Fibroblast of skin of left quadriceps (primary cell): Measurements from ENCODE around the gene TAMALIN.
A peak's percentile ranks its signal among the peaks of the same experiment; 100 is the strongest.
"Not testable (repeated sequence)": the region's sequence is repeated elsewhere in the genome, so short reads cannot be mapped to it uniquely, and the experiment has no call there.

Source experiments
- DNase-seq, 2 experiments: peaks; one replicate each; pipeline ENCODE4 v3.0.0-alpha.2; 2013; ENCODE audit warnings: low read depth in 2 of 2

TAMALIN gene

DNA sequence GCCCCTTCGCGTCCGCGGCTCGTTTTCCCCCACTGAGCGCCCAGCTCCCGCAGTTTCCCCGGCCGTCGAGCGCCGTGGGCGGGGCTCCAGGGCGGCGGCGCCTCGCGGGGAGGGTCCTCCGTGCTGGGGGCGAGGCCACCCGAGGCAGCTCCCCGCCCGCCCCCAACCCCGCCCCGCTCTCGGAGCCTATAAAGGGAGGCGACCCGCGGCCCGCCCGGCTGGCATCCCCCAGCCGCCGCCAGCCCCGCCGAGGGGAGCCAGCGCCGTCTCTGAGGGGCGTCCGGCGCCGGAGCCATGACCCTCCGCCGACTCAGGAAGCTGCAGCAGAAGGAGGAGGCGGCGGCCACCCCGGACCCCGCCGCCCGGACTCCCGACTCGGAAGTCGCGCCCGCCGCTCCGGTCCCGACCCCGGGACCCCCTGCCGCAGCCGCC is at the start of gene TAMALIN:
Gene TAMALIN, plus strand, starts transcription at position 221 of the 432 bp plus-strand sequence. Its CDS starts 74 bp downstream, at position 295.
- peak in 1 of 2 experiments; percentile 54 for DNase-seq

DNA sequence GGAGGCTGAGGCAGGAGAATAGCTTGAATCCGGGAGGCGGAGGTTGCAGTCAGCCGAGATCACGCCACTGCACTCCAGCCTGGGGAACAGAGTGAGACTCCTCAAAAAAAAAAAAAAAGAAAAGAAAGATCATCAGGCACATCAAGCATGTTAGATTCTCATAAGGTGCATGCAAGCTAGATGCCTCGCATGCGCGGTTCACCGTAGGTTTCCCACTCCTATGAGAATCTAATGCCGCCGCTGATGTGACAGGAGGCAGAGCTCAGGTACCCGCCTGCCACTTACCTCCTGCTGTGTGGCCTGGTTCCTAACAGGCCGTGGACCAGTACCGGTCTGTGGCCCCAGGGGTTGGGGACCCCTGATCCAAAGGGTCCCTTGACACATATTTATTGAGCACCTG is 48.2 kb upstream of the TAMALIN start:
- no peak for DNase-seq

DNA sequence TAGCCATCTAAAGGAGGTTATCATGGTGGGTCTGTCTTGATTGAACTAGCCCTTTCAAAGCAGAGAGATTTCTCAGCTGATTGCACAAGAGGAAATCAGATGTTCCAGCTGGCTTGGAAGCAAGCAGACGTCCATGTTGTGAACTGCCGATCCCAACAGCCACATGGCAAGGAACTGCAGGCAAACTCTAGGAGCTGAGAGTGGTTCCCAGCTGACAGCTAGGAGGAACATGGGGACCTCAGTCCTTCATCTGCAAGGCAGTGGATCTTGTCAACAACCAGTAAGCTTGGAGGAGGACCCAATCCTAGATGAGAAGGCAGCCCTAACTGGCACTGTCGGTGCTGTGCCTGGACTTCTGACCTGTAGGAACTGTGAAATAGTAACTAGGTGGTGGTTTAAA is 47.5 kb upstream of the TAMALIN start:
- DNase-seq: no peak

DNA sequence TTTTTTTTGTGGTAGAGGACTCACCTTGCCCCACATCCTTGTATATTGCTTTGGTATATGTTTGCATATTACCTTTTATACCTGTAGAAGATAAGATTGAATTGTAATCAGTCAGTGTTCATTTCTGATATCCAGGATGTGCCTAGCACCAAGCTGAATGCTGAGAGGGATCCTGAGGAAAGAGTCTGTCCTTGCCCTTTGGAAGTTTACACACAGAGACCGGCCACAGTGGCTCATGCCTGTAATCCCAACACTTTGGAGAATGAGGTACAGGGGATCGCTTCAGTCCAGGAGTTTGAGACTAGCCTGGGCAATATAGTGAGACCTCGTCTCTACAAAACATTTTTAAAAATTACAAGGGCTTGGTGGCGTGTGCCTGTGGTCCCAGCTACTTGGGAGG is 46.8 kb upstream of the TAMALIN start:
- no peak for DNase-seq

DNA sequence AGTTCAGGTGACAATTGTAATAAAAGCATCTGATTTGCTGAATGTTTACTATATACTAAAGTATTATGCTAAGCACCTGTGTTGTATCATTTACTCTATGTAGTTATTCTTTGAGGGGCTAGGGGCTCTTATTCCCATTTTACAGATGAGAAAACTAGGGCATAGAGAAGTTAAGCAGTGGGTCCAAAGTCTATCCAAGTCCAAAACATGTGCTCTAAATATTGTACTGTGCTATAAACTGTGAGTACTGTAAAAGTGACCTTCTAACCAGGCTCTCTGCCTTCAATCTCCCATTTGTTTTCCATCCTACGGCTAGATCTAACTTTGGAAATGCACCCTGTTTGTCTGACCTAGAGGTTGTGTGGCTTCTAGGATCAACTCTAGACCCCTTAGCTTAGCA is 46.3 kb upstream of the TAMALIN start:
- no peak for DNase-seq

DNA sequence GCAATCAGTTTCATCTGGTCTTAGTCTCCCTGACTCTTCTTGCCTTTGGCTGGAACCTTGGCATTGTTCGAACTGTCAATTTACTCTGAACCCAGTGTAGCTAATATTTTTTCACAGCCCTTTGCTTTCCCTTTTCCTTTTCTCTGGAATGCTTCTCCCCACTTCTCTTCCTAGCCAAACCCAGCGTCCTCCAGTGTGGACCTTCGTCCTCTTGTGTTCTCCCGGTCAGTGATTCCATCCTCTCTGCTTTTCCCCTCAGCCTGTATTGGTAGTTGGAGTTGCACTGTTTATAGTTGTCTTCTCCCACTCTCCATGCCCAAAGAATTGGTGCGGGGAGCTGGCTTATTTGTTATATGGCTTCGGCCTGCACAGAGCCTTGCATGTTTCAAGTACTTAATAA is 45.9 kb upstream of the TAMALIN start:
- DNase-seq: no peak

DNA sequence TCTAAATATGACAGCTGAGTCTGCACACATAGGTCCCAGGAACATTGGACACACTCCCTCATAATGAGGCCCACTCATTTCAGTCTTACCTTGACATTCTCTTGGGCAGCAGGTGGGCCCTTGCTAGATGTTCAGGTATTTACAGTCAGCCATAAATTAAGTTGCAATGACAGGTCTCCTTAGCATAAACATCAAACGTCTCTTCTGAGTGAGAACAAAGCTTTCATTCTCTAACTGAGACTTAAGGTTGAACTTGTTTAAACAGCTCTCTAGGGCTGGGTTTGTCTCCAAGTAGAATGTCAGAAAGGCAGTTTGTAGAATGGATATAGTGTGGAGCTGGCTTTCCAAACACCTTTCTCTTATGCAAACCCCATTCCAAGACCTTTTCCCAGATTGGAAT is 44.9 kb upstream of the TAMALIN start:
- no peak for DNase-seq

DNA sequence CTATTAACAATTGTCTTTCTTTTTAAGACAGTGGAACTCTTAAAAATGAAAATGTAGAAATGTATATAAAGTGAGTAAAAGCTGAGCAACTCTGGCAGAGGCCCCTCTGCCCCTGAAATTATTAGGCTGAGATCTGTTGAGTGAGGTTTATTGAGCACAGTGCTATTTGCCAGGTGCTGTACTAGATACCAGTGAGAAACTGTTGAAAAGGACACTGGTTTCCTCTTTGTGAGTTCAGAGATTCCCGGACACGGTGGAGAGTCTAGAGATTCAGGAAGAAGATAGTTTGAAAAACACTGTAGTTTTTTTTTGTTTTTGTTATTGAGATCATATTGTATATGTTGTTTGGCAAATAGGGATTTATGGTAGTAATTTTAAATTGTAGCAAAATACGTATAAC is 44.0 kb upstream of the TAMALIN start:
- DNase-seq: no peak

DNA sequence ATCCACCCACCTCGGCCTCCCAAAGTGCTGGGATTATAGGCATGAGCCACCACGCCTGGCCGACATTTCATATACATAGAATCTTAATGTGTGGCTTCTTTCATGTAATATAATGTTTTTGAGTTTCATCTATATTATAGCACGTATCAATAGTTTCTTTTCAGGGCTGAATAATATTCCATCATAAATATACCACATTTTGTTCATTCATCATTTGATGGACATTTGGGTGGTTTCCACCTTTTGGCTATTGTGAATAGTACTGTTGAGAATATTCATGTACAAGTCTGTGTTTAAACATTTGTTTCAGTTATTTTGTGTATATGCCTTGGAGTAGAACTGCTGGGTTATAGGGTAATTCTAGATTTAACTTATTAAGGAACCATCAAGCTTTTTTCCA is 43.3 kb upstream of the TAMALIN start:
- DNase-seq: no peak

DNA sequence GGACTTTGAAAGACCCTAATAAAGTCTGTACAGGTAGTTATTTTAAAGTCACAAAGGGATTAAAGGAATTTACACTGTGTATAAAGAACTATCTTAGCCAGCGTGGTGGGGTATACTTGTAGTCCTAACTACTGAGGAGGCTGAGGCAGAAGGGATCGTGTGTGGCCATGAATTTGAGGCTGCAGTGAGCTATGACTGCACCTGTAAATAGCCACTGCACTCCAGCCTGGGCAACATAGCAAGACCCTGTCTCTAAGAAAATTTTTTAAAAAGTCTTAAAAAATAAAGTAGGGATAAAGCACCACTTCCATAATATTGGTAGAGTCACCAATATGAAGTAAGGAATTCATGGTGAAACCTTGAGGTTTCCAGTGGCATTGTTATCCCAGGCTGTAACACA is 37.1 kb upstream of the TAMALIN start:
- DNase-seq: no peak

DNA sequence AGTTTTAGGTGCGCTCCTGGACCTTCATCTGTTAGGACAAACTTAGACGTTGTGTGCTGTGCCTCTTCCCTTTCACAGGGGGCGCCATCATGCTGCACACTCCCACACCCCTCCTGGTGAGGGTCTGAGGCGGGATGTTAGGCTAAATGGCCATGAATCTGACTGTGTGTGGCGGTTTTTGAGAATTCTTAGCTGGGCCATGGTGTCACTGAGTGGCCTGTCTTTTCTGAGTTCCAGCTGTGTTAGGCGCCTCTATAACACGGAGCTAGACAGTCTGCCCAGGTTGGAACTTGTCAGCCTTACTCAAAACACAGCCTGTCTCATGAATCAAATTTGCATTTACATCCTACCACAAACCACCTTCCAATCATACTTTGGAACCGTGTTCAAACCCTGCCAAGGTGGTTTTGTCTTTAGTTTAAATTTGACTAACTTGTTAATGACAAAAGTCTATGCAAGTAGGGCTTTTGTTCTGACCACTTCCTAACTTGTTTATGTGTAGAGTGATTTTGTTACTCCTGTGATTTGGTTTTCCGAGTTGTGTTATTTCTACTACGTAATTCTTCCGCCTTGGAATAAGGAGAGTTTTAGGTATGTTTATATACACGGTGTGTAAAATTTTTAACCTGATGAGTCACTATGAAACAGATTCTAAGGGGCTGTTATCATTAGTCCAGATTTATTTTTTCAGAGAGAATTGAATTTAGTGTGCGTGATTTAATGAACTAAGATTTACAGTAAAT is 35.7 kb upstream of the TAMALIN start:
- DNase-seq: no peak

DNA sequence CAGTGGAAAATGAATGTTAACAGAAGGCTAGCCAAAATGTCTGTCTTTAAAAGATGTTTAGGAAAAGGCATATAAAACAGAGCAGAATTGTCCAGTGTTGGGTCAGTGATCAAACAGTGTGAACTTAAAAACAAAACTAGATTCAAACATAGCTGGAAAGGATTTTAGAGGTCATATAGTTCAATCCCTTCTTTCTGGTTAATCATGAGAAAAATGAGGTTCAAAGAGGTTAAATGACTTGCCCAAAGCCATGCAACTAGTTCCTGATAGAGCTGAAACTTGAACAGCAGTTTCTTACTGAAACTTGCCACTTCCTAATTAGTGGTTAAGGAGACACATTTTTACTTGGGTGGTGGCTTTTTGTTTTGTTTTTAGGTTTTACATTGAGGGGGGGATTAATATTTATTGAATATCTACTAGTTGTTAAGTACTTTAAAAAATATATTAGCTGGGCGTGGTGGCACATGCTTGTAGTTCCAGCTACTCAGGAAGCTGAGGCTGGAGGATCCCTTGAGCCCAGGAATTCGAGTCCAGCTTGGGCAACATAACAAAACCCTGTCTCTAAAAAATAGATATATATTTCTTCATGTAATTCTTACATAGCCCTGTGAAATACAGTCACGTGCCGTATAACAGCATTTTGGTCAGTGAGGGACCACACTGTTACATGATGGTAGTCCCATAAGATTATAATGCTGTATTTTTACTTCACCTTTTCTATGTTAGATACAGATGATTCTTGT is 34.9 kb upstream of the TAMALIN start:
- DNase-seq: no peak

DNA sequence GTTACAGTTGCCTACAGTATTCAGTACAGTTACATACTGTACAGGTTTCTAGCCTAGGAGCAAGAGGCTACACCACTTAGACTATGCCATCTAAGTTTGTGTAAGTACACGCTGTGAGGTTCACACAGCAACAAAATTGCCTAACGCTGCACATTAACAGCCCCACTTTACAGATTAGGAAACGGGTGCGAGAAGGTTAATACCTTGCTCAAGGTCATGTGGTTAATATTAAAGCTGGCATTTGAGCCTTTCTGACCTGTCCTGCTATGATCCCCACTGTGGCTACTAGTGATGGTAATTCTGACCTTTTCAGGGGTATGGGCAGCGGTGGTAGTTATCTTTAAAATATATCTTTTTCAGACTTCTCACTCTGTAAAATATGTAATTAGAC is 34.3 kb upstream of the TAMALIN start:
- DNase-seq: no peak

DNA sequence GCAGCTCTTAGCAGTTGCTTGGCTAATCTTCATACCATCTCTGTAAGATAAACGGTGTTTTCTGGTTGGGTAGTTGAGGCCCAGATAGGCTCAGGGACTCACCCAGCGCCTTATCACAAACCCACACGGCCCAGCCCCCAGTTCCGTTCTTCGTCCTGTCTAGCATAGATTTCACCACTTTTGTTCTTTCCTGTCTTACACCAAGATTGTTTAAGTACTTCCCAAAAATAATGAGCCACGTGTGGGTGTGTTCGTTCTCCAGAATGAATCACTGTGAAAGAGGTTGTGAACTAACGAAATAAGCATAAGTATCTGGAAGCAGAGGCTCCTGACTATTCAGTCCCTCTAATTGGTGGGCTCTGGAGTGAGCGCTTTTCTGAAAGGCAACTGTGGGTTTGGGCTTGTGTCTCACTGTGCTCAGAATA is 33.9 kb upstream of the TAMALIN start:
- DNase-seq: no peak

DNA sequence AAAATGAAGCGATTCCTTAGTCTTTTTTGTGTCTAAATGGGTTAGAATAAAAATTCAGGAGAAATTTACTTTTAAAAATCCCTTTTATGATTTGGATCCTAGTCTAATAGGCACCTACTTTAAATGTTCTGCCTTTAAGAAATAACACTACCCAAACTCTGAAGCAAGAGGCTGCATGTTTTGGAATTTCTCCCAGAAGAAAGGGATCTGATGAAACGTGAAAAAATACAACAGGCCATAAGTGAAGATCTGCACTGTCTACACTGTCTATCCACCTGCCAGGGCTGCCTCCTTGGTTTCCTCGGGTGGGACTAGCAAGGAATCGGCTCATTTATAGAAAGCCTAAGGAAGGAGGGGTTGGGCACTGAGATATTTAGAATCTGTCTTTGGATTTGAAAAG is 33.2 kb upstream of the TAMALIN start:
- DNase-seq: no peak

DNA sequence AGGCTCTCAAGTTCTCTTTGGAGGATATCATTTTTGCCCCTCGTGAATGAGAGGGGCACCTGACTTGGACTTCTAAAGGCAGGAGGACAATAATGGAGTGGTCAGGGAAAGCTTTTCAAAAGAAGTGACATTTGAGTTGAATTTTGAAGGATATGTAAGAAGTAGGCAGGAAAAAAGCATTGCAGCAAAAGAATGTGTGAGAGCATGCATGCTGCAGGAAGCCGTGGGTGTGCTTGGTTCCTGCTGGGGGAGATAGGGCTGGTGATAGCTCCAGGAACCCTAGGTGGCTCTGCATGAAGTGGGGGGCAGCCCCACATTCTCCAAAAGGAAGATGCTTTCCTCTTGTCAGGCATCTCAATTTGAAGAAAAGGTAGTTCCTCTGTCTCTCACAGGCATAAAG is 32.1 kb upstream of the TAMALIN start:
- no peak for DNase-seq

DNA sequence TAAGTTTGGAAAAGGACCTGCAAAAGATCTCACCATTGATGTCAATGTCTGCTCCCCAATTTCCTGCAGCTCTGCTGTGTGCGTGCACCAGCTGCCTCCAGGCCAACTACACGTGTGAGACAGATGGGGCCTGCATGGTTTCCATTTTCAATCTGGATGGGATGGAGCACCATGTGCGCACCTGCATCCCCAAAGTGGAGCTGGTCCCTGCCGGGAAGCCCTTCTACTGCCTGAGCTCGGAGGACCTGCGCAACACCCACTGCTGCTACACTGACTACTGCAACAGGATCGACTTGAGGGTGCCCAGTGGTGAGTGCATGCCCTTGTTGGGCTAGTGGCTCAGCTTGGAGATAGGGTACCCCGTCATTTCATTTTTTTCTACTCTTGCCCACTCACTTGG is 31.6 kb upstream of the TAMALIN start:
- DNase-seq: no peak

DNA sequence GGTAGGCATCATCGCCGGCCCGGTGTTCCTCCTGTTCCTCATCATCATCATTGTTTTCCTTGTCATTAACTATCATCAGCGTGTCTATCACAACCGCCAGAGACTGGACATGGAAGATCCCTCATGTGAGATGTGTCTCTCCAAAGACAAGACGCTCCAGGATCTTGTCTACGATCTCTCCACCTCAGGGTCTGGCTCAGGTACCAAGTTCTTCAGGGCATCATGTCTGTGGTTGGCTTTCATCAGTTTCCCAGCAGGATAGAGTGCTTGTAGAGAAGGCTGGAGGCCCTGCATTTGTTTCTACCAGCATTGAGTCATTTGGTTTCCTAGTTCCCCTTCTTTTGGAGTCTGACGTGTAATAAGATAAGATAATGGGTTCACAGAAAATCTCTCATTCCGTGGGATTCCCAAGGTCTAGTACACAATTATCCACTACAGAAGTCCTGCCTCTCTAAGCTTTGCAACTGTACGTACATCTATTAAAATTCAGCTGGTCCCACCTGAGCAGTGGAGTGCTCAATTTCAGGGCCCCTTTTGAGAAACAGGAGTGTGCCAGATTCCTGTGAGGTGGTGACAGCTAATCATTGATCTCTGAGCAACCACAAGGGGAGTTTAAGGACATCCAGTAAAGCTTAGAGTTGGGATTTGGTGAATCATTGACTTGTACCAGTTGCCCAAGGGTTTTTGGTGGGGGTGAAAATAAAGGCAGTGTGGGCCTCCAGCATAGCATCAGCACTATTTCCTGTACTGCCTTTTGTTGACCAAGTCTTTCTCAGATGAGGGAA is 30.2 kb upstream of the TAMALIN start:
- DNase-seq: peak; percentile 42 to 43

DNA sequence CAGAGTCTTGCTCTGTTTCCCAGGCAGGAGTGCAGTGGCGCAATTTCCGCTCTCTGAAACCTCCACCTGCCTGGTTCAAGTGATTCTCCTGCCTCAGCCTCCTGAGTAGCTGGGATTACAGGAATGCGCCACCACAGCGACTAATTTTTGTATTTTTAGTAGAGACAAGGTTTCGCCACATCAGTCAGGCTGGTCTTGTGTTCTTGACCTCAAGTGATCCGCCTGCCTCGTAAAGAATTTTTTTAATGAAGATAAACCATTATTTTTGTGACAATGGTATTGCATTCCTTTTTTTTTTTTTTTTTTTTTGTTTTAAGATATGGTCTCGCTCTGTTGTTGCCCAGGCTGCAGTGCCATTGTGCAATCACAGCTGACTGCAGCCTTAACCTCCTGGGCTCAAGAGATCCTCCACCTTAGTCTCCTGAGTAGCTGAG is 29.4 kb upstream of the TAMALIN start:
- DNase-seq: no peak

DNA sequence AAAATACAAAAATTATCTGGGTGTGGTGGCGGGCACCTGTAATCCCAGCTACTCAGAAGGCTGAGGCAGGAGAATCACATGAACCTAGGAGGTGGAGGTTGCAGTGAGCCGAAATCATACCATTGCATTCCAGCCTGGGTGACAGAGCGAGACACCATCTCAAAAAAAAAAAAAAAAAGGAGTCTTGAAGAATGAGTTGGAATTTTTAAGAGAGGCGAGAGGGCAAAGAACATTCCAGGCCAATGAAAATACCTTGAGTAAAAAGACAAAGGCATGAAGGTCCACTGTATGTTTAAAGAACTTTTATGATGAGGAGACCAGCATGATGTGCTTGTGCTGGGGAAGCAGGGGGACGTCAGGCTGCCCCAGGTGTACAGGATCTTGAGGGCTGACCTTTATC is 27.4 kb upstream of the TAMALIN start:
- not testable (repeated sequence) for DNase-seq

DNA sequence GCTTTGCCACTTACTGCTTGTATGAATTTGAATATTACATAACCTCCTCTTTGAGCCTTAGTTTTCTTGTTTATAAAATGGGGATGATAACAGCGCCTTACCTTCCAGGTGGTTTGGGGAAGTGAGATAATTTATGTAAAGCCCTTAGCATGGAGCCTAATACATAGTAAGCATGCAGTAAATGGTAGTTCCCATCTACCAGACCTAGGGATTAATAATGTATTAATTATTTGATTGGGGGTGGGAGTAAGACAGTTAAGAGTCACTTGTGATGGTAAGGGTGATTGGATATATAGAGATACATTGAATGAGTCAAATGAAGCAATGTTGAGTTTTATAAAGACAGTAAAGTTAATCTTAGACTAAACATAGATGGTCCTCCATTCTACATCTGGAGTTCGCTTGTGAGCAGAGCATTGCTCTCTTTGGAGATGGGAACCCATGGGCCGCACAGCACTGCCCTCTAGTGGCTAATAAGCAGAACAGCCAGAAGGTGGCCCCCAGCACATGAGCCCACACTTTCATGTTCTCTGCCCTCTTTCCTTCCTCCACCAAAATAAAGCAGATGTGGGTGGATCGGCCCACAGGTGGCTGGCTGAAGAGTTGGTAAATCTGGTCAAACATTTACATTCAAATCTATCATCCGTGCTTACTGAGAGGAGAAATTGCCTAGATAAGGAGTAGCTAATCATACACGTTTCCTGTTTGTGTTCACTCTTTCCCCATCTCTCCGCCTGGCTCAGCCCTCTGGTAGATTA is 26.5 kb upstream of the TAMALIN start:
- DNase-seq: peak in 1 of 2 experiments; percentile 34

DNA sequence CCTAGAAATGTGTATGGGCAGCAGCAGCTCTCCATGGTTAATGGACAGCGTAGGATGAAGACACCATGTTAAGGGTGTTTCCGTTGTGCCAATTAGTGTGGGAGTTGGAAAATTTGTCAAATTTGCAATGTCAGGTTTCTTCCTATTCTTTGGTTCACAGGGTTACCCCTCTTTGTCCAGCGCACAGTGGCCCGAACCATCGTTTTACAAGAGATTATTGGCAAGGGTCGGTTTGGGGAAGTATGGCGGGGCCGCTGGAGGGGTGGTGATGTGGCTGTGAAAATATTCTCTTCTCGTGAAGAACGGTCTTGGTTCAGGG is 26.0 kb upstream of the TAMALIN start:
- DNase-seq: no peak
